CD4-positive, alpha-beta T cell treated with Interleukin-21 for 1 hour (primary cell): ENCODE results near the gene RRP8.

Experiments
- DNase-seq: peaks from one replicate; pipeline ENCODE4 v3.0.0-alpha.2; 2020

Gene RRP8

DNA sequence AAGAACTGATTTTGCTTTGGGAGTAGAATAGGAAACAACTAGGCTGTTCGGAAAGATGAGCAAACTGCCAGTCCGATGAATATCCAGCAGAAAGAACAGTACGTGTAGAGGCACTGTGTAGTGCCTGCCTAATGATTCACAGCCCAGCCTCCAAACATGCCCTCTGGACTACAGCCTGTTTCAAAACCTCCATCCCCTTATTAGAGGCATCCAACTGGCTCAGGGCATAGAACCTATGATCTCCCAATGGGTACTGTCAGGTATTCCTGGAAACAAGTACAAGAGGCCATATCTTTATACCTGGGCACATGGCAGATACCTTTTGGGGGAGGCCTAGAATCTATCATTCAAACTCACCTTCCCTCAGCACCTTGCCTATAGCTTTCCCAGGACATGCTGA, 4.9 kb downstream of the RRP8 start:
- no peak for DNase-seq

DNA sequence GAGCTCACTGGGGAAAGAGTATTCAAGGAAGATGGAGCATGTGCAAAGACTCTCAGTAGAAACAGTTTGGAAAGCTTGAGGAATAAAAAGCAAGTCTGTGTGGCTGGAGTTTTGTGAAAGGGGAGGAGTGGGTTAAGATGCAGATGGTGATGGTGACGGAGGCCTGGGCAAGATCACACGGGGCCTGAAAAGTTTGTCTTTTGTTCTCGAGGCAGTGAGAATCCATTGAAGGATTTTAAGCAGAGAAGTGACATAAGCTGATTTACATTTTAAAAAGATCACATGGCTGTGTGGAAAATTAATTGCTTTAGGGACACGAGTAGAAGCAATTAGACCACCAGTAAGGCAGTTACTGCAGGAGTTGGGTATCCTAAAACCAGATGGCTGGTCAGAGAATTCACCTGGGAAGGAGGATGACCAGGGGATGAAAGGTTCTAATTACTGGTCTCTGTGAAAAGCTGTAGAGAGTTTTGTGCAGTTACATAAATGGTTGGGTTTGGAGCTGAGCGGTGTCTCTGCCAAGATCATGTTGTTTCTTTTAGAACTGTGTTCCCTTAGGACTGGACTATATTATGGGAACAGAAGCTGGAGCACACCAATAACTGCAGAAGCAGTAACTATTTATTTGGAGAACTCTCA, 7.1 kb downstream of the RRP8 start:
- DNase-seq: no peak

DNA sequence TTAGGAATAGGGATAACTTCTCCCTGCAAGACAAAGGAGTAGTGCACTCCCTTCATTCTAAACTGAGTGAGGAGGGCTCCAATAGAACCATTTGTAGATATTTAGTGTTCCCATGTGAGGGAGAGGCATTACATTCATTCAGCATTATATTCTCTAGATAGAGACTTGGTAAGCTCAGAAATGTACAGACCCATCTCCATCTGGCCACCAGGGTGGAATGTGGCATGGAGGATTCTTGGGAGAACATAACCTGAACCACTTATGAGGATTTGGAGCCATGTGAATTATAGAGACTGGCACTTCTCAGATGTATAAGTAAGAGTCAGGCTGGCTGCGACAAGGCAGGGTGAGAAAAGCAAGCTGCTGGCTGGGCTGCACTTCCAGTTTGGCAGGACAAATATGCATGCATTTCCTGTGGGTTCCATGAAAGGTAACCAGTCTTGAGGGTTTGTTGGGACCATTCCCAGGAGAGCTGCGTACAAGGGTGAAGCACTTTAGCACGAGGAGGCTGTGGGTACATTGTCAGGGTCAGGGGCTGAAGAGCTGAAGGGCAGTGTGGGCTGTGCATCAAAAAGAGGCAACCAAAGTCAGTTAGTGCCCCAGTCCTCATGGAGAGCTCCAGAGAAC, 9.2 kb downstream of the RRP8 start:
- no peak for DNase-seq

DNA sequence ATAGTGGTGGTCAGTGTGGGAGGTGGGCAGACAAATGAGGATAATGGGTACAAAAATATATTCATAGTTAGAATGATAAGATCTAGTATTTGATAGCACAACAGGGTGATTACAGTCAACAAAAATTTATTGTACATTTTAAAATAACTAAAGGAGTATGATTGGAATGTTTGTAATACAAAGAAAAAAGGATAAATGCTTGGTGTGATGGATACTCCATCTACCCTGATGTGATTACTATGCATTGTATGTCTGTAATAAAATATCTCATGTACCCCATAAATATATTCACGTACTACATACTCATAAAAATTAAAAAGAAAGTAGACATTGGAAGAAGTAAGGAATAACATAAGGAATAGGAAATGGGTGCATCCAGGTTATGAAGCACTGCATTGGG, 15.4 kb downstream of the RRP8 start:
- no peak for DNase-seq

DNA sequence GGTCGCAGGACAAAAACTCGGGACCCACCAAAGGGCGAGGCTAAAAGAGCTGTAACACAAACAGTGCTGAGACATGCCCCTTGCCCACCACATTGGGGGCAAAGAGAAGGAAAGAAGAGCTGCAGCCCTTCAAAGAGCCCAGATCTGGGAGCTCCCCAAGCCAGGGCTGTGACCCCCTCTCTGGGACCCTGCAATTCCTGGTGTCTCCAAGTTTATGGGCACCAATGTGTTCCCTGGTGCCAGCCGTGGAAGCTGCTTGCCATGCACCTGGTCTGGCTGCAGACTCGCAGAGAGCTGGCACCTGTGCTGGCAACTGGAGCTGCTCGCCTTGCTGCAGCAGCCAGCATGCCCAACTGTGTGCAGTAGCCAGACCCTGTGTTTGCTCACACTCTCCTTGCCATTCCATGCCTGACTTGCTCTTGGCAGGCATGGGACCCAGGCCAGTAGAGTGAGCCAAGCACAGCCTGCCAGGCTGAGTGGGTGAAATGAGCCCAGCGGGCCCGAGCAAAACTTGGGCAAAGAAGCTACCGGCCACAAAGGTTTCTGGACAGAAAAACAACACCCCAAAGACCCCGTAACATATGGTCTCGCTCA, 16.0 kb downstream of the RRP8 start:
- no peak for DNase-seq

DNA sequence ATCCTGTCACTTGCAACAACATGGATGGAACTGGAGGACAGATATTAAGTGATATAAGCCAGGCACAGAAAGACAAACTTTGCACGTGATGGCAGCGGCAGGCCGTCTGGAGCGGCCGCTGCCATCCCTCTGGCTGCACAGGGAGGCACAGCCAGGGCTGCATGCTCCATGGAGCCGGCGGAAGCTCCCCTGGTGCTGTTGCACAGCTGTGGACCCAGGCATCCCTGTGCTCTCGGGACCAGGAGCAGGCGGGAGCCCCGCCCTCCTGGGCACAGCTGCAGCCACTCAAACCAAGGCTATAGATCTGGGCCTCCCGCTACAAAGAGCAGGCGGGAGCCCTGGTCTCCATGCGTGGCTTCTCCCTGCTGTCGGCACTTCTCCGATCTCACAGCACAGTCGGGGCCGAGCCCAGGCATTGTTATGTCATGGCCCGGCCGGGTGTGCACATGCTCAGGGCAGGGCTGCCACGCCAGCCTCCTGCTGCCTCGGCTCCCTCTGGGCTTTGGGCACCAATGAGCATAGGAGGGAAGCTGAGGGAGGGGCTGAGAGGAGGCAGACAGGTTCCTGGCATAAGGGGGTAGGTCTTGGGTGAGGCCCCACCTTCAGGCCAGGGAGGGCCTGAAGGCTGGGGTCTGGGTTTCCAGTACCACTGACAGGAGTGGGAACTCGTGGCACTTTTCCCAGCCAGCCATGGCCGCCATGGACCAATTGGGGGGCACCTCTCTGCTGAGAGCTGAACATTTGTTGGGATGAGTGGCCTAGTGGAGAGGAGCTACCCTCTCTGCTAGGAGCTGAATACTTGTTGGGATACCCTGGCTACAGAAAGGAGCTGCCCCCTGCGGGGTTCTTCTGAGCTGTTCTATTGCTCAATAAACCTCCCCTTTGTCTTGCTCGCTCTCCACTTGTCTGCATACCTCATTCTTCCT, 16.7 kb downstream of the RRP8 start:
- no peak for DNase-seq

DNA sequence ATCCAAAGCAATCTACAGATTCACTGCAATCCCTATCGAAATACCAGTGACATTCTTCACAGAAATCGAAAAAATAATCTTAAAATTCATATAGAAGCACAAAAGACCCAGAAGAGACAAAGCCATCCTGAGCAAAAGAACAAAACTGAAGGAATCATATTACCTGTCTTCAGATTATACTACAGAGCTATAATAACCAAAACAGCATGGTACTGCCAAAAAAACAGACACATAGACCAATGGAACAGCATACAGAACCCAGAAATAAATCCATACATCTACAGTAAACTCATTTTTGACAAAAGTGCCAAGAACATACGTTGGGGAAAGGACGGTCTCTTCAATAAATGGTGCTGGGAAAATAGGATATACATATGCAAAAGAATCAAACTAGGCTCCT, 18.9 kb downstream of the RRP8 start:
- DNase-seq: no peak

DNA sequence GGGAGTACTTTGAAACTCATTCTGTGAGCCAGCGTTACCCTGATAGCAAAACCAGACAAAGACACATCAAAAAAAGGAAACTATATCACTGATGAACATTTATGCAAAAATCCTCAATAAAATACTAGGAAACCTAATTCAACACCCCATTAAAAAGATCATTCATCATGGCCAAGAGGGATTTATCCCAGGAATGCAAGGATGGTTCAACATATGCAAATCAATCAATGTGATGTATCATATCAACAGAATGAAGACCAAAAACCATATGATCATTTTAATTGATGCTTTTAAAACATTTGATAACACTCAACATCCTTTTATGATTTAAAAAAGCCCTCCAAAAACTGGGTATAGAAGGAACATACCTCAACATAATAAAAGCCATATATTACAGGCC, 19.8 kb downstream of the RRP8 start:
- DNase-seq: no peak

DNA sequence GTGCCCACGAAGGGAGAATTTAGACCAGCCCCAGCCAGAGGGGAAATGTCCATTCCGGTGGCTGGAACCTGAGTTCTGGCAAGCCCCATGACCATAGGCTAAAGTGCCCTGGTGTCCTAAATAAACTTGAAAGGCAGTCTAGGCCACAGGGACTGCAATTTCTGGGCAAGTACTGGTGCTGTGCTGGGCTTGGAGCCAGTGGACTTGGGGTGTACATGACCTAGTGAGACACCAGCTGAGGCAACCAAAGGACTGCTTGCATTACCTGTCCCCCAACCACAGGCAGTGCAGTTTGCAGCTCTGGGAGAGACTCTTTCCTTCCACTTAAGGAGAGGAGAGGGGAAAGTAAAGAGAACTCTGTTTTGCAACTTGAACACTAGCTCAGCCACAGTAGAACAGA, 23.7 kb downstream of the RRP8 start:
- no peak for DNase-seq

DNA sequence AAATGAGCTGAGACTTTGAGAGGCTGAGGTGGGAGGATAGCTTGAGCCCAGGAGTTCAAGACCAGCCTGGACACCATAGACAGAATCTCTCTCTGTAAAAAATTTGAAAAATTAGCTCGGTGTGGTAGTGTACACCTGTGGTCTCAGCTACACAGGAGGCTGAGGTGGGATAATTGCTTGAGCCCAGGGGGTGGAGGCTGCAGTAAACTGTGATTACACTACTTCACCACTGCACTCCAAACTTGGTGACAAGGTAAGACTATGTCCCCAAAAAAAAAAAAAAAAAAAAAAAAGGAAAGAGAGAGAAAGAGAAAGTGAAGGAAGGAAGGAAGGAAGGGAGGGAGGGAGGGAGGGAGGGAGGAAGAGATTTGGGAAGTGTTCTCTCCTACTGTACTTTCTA, 25.3 kb downstream of the RRP8 start:
- no peak for DNase-seq

DNA sequence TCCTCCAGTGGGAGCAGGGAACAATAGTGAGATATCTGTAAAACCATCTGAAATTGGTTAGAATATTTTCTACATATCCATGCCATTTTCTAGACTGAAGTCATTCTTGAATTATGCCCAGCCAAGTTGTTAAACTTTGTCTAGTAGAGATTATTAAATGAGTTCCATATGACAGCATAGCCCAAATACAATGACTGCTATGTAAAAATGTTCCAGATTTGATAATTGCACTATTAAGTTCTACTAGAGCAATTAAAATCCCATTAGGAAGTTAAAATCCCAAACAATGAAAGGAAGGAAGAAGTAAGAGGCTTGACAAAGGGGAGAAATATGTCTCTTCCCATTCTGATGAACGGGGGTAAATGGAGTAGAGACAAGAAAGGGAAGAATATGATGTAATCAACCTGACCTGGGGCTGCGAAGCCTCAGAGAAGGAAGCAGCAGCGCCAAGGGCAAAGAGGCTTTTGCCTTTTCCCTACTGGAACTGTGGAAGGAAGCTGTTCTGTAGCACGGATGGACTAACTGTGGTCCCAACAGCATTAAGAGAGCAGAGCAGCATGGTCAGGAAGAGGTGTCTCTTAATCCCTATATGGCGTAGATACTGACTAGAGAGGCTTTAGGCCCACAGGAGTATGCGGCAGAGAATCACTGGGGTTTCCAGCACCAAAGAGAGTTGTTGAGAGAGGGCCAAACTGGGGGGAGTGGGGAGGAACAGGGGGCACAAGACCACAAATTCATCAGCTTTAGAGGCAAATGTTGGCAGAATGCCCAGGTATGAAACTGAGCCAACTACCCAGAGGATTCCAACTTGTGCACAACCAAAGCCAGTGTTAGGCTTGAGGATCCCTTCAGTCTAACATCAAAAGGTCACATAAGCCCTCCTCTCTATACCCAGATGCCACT, 26.7 kb downstream of the RRP8 start:
- no peak for DNase-seq

DNA sequence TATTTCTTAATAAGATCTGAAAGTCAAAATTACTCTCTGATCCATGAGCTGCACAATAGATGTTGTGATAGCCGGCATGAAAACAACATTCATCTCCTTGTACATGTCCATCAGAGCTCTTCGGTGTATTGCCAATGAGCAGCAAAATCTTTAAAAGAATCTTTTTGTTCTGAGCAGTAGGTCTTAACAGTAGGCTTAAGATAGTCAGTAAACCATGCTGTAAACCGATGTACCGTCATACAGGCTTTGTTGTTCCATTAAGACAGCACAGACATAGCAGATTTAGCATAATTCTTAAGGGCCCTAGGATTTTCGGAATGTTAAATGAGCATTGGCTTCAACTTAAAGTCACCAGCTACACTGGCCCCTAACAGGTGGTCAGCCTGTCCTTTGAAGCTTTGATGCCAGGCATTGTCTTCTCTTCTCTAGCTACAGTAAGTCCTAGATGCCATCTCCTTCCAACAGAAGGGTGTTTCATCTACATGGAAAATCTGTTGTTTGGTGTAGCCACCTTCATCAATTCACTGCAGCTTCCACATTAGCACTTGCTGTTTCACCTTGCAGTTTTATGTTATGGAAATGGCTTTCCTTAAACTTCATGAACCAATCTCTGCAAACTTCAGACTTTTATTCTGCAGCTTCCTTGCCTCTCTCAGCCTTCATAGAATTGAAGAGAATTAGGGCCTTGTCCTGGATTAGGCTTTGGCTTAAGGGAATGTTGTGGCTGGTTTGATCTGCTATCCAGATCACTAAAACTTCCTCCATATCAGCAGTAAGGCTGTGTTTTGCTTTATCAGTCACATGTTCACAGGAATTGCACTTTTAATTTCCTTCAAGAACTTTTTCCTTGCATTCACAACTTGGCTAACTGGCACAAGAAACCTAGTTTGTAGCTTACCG, 28.4 kb downstream of the RRP8 start:
- DNase-seq: no peak

DNA sequence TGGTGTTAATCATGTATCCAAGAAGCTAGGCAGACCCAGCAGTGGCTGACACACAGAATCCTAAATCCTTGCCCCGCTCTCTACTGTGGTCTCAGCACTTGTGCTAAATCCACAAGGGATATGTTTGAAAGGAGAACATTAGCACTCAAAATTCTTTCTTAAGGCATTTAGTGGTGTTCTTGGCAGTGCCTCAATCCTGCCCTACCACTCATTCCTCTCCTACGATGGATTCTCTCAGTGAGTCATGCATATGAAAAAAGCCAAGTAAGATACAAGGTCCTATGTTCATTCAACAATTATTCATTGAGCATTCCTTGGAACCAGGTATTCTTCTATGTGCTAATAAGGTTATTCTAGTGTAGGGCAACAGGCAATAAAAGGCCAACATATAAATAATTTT, 31.2 kb downstream of the RRP8 start:
- no peak for DNase-seq

DNA sequence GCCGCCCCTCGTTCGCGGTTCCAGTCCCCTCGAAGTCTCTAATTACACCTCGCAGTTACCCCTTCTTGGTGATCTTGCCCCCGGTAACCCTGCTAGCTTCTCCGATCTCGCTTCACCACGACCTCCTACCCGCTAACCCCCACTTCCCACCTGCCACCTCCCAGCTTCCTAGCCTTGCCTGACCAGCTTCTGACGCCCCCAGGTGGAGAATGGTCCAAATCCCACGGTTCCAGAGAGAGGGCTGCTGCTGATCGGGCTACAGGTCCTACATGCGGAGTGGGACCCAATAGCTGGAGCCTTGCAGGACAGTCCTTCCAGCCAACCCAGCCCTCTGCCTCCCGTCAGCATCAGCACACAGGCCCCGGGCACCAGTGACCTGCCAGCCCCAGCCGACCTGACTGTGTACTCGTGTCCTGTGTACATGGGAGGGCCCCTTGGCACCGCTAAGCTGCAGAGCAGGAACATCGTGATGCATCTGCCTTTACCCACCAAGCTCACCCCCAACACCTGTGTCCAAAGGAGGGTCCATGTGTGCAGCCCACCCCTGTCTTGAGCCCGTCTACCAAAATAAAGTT, 31.9 kb downstream of the RRP8 start:
- DNase-seq: no peak

DNA sequence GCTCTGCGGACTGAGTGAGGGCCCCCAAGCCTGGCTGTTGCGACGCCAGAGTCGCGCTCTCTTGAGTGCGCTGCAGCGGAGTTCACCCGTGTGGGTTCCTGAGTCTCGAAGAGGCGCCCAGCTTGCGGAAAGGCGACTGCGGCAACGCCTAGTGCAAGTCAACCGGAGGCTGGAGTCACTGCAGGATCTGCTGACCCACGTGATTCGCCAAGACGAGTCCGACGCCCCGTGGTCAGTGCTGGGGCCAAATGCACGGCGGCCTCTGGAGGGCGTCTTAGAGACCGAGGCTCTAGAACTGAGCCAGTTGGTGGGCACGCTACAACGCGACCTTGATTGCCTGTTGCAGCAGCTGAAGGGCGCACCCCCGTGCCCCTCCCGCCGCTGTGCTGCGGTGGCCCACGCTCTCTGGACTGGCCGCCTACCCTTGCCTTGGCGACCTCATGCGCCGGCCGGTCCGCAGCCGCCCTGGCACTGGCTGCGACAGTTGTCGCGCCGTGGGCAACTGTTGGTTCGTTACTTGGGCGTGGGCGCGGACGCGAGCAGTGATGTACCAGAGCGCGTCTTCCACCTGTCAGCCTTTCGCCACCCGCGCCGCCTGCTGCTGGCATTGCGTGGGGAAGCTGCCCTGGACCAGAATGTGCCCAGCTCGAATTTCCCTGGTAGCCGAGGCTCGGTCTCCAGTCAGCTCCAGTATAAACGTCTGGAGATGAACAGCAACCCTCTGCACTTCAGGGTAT, 32.6 kb downstream of the RRP8 start:
- DNase-seq: no peak

DNA sequence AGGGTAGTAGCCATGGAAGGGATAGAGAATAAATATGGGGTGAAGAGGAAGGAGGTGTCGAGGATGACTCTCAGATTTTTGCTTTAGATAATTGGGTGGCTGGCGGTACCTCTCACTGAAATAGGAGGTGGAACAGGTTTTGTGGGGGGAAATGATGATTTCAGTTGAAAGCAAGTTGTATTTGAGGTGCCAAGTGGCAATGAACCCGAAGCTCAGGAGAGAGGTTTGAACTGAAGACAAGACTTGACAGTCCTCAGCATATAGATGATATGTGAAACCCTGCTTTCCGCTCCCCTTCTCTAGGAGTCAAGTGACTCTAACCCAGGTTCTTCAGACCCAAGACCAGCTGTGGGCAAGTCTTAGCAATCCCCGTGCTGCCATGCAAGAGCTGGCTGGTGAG, 33.7 kb downstream of the RRP8 start:
- DNase-seq: no peak

DNA sequence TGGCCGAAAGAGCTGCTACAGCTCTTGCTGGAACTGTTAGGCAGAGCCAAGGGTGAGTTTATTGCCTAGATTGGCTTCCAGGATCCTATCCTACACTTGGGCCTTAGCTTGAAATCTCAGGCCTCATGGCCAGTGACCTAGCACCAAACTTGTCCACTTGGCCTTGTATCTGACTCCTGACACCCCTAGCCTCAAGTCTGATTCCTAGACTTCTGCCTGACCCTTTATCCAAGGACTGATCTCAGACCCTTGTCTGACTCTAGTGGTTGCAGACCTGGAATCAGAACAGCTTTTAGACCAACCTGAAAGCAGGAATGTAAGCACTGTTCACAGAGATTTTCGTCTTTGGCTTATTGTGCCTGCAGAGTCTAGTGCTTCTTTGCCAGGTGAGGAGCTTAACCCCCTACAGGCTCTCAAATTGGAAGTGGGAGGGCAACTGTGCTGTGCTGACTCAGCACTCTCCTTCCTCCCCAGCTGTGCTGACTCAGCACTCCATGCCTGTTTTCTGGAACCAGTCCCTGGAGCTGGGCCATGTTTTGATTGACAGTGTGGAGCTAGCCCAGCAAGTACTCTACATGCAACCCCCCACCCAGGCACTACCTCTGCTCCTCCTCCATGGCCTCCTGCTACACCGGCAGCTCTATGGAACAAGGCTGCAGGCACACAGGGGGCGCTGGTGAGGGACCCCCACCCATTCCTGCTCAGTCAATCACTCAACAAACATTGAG, 35.1 kb downstream of the RRP8 start:
- DNase-seq: no peak

DNA sequence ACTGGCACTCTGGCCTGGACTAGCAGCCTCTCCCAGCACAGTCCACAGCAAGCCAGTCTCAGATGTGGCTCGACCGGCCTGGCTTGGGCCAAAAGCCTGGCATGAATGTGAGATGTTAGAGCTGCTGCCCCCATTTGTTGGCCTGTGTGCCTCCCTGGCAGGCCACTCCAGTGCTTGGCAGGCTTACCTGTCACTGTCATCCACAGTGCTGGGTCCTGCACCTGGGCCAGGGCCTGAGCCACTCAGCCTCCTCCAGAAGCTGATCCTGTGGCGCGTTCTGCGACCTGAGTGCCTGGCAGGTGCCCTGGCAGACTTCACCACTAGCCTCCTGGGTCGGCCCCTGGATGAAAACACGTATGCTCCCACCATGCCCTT, 36.1 kb downstream of the RRP8 start:
- DNase-seq: no peak

DNA sequence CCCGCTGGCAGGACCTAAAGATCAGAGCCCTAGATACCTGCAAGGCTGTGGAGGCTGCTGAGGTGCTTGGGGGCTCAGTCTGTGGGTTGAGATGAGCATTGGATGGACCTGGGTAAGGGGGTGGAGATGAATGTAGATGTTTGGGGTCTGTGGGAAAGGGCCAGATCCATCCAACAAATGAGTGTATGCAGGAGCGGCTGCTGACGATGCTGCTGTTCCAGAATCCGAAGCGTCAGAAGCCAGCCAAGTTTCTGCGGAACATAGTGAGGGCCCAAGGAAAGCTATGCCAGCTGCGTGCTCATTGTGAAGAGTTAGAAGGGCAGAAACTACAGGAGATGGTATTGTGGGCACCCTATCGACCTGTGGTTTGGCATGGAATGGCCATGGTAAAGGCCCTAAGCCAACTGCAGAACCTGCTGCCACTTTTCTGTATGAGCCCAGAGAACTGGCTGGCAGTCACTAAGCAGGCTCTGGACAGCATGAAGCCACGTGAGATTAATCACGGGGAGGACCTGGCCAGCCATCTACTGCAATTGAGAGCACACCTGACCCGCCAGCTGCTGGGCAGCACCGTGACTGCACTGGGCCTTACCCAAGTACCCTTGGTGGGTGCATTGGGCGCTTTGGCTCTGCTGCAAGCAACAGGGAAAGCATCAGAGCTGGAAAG, 36.6 kb downstream of the RRP8 start:
- no peak for DNase-seq
